CD4-positive, alpha-beta T cell treated with Interleukin-12 subunit alpha and Interleukin-12 subunit beta, for 1 hour (primary cell): ENCODE measurements around the gene SAP25.
"Not testable (repeated sequence)": the region's sequence is repeated elsewhere in the genome, so short reads cannot be mapped to it uniquely, and the experiment has no call there.

Experiments
- DNase-seq: peaks from one replicate; pipeline ENCODE4 v3.0.0-alpha.2; 2020

The SAP25 gene

DNA sequence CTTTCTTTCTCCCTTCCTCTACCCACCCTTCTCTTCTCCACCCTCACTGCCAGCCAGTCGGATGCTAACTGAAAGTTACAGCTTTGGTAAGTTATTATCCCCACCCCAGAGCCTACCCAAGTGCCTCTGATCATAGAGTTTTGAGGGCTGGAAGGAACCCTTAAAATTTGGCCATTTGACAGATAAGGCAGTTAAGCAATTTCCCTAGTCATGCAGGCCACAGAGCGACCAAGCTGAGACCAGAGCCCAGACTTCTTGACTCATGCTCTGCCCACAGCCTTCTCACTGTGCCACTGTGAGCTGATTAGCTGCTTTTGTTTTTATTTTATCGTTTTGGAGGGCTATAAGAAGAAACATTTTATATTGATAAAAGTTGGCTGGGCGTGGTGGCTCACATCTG, 17.2 kb downstream of the SAP25 start:
- no peak for DNase-seq

- no peak for DNase-seq
Measured at GRCh38 chr7:100555701-100556100, 18.0 kb downstream of the SAP25 start.

DNA sequence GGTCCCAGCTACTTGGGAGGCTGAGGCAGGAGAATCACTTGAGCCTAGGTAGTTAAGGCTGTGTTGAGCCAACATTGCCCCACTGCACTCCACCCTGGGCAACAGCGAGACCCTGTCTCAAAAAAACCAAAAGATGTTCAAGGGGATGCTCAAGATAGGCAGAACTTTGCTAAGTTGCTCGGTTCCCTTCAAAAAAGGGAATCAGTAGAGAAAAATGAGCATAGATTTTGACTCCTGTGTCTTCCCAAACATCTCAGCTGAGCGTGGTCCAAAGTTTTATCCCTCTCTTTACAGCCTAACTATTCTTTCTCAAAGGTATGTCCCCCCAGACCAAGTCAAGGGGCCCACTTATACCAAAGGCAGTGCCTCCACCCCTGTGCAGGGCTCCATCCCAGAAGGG, 20.7 kb downstream of the SAP25 start:
- DNase-seq = no peak

DNA sequence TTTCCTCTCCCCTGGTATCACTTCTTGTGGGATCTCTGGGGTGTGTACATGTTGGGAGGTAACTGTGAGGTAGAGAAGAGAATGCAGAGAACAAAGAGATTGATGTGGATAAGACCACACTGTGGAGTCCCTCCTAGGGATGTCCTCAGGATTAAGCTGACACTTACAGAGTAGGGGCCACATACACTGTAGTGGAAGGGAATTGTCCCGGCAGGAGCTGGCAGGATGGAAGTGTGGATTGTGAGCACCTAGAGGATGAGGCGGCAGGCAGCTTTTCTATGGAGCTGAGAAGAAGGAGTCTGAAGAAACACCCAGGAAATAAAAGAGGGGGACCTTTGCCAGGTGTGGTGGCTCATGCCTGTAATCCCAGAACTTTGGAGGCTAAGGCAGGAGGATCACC, 21.2 kb downstream of the SAP25 start:
- no peak for DNase-seq

DNA sequence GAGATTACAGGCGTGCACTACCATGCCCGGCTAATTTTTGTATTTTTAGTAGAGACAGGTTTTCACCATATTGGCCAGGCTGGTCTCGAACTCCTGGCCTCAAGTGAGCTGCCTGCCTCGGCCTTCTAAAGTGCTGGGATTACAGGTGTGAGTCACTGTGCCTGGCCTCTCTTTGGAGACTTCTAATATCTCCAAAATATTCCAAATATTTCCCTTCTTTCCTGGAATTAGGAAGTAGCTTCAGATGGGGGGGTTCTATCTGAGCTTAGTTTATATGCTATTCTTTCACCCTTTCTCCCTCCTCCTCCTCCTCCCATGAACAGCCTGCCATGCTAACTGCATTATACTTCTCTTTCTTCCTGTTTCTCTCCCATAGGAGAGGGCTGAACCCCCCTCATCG, 25.3 kb downstream of the SAP25 start:
- not testable (repeated sequence) for DNase-seq

GRCh38 chr7:100547872-100548271, 25.8 kb downstream of the SAP25 start:
- no peak for DNase-seq

DNA sequence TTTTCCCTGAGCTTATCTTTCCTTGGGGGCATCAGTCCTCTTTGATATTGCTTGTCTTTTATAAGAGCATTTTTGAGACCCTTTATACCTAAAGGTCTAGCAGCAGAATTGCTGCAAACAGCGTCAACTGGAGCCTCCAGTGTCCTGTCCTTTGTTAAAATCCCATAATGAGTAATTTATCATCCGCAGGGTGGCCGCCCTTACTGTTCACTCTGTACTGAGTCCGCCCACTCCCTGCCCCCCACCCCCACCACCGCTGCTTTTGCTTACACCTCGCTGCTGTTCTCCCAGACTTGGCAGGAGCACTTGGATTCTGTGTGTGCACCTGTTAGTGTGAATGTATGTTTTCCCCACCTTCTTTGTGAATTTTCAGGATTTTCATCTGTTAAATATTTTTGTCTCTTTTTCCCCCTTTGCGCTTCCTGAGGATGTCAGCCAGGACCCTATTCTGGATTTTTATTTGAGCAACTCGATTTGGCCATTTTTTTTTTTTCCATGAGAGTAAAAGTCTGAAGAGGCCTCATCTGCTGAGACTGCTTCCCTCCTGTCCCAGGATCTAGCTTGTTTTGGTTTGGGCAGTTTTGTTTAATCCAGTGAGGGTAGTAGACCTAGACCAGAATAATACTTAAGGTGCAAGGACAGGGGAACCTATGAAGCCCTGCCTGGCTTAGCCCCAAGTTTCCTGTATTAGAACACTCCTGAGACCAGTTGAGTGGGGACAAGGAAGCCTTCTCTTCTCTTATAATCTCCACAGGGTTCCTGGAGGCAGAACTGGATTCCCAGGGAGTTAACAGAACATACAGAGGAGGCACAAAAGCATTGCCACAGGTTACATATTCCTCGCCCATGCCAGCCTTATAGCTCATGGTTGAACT, 26.5 kb downstream of the SAP25 start:
- no peak for DNase-seq

- DNase-seq = peak; percentile 68
Measured at GRCh38 chr7:100546129-100546925, 27.4 kb downstream of the SAP25 start.

DNA sequence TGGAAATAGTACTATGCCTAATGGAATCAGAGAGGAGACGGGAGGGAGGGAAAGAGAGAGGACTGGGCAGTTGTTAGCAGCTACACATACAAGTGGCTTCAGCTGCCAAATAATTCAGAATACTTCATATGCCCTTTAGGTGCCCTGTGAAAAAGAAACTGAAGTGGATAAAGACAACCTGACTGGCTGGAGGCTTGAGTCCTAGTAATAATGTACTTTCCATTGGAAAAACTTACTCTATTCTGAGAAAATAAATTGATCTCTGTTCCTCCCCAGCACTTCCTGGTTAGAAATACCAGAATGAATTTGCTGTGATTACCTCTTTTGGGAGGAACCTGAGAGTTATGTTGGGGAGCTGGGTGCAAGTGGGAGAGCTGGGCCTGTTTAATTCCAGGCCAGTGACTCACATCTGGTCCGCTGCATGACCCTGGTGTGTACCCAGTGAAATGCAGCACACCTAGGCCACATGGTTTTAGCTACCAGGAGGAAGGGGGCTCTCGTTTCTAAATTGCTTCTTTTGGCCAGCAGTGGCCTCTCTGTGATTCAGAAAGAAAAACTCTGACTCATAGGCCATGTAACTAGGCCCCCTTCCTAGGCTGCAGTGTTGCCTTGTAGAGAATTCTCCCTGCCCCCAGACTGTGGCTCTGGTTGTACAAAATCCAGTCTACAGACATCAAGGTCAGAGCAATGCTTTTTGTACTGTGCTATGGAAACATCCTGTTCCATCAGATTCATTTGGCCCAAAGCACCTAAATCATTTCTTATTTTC, 28.2 kb downstream of the SAP25 start:
- DNase-seq = no peak

- no peak for DNase-seq
Measured at GRCh38 chr7:100544967-100545359, 28.7 kb downstream of the SAP25 start.

DNA sequence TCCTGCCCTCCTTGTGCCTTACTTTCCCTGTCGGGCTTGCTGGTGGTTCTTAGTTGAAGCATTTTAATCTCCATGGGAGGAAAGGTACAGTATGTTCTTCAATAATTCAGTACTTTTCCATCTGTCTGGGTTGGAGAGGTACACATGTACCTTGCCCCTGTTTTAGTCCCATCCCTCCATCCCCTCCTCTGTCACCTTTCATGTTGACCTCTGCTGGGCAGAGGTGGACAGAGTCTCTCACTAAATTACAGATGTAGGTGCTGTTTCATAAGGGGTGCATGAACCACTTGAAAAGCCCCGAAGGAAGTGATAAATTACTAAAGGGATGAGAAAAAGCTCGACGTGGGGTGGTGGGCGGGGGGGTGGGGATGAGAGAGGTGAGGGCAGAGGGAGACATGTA, 29.3 kb downstream of the SAP25 start:
- no peak for DNase-seq

- DNase-seq = no peak
Measured at GRCh38 chr7:100543586-100543985, 30.1 kb downstream of the SAP25 start.

DNA sequence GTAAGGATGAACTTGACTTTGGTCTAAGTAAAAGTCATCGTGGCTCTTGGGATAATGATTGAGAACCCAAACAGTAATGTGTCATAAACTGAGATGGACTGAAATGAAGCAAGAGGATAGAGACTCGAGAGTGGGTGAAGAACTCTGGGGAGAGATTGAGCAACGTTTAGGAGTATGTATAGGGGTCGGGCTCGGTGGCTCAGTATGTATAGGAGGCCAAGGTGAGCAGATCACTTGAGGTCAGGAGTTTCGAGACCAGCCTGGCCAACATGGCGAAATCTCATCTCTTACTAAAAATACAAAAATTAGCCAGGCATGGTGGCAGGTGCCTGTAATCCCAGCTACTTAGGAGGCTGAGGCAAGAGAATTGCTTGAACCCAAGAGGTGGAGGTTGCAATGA, 32.4 kb downstream of the SAP25 start:
- not testable (repeated sequence) for DNase-seq

GRCh38 chr7:100540073-100540723, 33.5 kb downstream of the SAP25 start:
- DNase-seq = no peak

DNA sequence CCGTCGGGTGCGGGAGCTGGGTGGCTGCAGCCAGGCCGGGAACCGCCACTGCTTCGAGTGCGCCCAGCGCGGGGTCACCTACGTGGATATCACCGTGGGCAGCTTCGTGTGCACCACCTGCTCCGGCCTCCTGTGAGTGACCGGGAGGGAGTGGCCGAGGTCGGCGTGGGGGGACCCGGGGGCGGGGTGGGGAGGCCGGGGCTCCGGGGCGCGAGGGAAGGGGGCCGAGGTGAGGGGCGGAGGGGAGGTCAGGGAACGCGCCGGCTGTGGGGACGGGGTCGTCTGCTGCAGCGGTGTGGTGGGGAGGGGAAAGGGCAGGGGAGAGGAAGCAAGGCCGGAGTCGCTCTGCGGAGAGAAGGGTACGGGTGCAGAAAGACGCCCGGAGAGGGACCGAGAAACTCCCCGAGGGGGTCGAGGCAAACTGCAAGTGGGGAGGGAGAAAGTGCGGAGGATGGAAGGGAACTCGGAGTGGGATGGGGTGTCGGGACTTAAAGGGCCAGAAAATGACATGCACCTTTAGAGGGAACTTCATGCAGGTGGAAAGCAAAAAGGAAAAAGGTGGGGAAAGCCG, 34.2 kb downstream of the SAP25 start:
- no peak for DNase-seq

GRCh38 chr7:100538654-100539435, 34.9 kb downstream of the SAP25 start, which contains the start of gene AGFG2:
AGFG2 (plus strand) TSS chr7:100539203; CDS start chr7:100539347, 144 bp downstream.
- peak; percentile 100 for DNase-seq

GRCh38 chr7:100538348-100538653, 35.4 kb downstream of the SAP25 start:
- no peak for DNase-seq

GRCh38 chr7:100536695-100537094, 37.0 kb downstream of the SAP25 start:
- not testable (repeated sequence) for DNase-seq

GRCh38 chr7:100535982-100536381, 37.7 kb downstream of the SAP25 start:
- DNase-seq = not testable (repeated sequence)

DNA sequence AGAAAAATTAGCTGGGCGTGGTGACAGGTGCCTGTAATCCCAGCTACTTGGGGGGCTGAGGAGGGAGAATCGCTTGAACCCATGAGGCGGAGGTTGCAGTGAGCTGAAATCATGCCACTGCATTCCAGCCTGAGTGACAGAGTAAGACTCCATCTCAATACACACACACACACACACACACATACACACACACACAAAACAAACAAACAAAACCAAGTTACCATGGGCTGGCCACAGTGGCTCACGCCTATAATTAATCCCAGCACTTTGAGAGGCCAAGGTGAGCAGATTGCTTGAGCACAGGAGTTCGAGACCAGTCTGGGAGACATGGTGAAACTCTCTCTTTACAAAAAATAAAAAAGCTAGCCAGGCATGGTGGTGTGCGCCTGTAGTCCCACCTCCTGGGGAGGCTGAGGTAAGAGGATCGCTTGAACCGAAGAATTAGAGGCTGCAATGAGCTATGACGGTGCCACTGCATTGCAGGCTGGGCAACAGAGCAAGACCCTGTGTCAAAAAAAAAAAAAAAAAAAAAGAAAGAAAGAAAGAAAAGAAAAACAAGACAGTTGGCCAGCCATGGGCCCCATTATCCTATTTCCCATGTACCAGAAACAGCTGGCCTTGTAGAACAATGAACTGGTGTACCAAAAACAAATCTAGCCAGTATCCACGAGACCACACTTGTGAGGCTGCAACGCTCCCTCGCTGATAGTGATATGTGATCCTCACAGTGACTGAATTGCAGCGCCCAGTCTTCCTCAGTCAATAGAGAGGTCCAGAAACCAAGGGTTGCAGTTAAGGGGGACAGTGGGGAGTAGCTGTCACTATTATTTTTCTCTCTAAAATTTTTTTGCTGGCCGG, 41.3 kb downstream of the SAP25 start:
- no peak for DNase-seq
